HepG2 (cell line): Measurements from ENCODE around the gene JSRP1. TPM values are rescaled to one million over a fixed set of nuclear protein-coding genes. Genes with fewer than 3 reads are reported as not detected.

ENCODE experiments used
- FOXK2 ChIP-seq: fragments of 450-650 bp; IDR thresholded peaks from 2 replicates; pipeline ENCODE4 v1.6.1; 2016
- MEIS1 ChIP-seq: sonication (generic); formaldehyde crosslinking; IDR thresholded peaks from 2 replicates; pipeline ENCODE4 v1.9.0; 2021; ENCODE audit warnings: mild to moderate bottlenecking, missing genetic modification reagents, moderate library complexity, borderline replicate concordance
- NCOA2 ChIP-seq: sonication (generic); formaldehyde crosslinking; IDR thresholded peaks from 2 replicates; pipeline ENCODE4 v1.8.0; 2022; ENCODE audit warnings: inconsistent platforms
- SRSF1 ChIP-seq: fragments of 200-400 bp; formaldehyde crosslinking; optimal IDR thresholded peaks from 2 replicates; pipeline ENCODE3; 2017; ENCODE audit warnings: mild to moderate bottlenecking, low read depth, low read length, moderate library complexity
- ZNF577 ChIP-seq: sonication (generic); formaldehyde crosslinking; IDR thresholded peaks from 2 replicates; pipeline ENCODE4 v1.4.0; 2020; ENCODE audit warnings: mild to moderate bottlenecking, low read depth, missing genetic modification reagents, borderline replicate concordance
- polyA plus RNA-seq, 8 experiments: library from polyadenylated mRNA; depleted of rRNA in 3 of 8; stranded (reverse) in 7 of 8; unstranded in 1 of 8; fragments of >200 nt; fragmentation: Illumina TruSeq in 4 of 8; extraction: Trizol in 4 of 8; gene quantifications; 2 replicates each; pipeline versions ENCODE4 v1.2.1 to v1.2.3, GENCODE V29; 2011 to 2016; ENCODE audit warnings: low read depth in 4 of 8, missing spikeins in 1 of 8, mixed read lengths in 1 of 8; ENCODE audit not compliant: insufficient read depth in 1 of 8
- total RNA-seq, 5 experiments: library from RNA; depleted of rRNA; stranded (reverse); fragments of >200 nt; fragmentation: Illumina TruSeq; extraction: Trizol; gene quantifications; 2 replicates each; pipeline ENCODE4 v1.2.3, GENCODE V29; 2016; ENCODE audit warnings: low read depth in 1 of 5
- TF ChIP-seq, protein P1 (sequence below): IDR thresholded peaks from 2 replicates; pipeline ENCODE4 v1.6.1; 2018; ENCODE audit warnings: missing genetic modification reagents, mild to moderate bottlenecking, missing compliant biosample characterization
- TF ChIP-seq, protein P2 (sequence below): sonication (generic); formaldehyde crosslinking; IDR thresholded peaks from 2 replicates; pipeline ENCODE4 v1.4.0; 2020; ENCODE audit warnings: missing genetic modification reagents
- TF ChIP-seq, protein P3 (sequence below): sonication (generic); formaldehyde crosslinking; IDR thresholded peaks from 2 replicates; pipeline ENCODE4 v1.5.0; 2020; ENCODE audit warnings: mild to moderate bottlenecking, missing genetic modification reagents
- TF ChIP-seq, protein P4 (sequence below): sonication (generic); formaldehyde crosslinking; IDR thresholded peaks from 2 replicates; pipeline ENCODE4 v1.5.0; 2020; ENCODE audit warnings: mild to moderate bottlenecking, missing genetic modification reagents, borderline replicate concordance
- TF ChIP-seq, protein P5 (sequence below): sonication (generic); formaldehyde crosslinking; IDR thresholded peaks from 2 replicates; pipeline ENCODE4 v1.4.0; 2020; ENCODE audit warnings: missing genetic modification reagents
- TF ChIP-seq, protein P6 (sequence below): sonication (generic); formaldehyde crosslinking; IDR thresholded peaks from 2 replicates; pipeline ENCODE4 v1.9.0; 2021; ENCODE audit warnings: missing genetic modification reagents, mild to moderate bottlenecking, borderline replicate concordance
- TF ChIP-seq, protein P7 (sequence below): sonication (generic); formaldehyde crosslinking; IDR thresholded peaks from 2 replicates; pipeline ENCODE4 v1.8.0; 2022; ENCODE audit warnings: low read depth, missing genetic modification reagents

Gene JSRP1
- total and polyA plus RNA-seq, 2 of the 13 experiments (the other 11 are each of a cell fraction or from before 2014, with no cell fraction given): 0.16 to 0.38 TPM

DNA sequence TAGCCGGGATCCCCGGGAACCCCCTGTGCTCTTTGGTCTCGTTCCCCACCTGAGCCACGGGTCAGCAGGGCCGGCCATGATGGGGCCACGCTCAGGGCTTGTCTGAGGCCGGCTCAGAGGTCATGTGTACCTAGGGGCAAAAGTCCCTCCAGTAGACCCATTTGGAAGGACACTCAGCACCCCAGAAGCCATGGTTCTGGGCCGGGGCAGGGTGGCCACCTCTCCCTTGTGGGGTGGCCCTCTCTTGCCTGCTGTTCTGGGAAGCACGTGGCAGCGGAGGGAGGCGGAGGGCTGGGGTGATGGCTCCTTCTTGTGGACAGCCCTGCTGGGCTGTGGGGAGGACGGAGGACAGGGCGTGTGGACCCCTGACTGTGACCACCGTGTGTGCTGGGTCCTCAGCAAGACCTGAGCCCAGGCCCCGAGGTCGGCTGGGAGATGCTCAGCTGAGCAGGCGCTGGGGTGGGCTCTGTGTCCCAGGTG, 32.2 kb upstream of the JSRP1 start (continued):
- TF ChIP-seq, protein P1, sequence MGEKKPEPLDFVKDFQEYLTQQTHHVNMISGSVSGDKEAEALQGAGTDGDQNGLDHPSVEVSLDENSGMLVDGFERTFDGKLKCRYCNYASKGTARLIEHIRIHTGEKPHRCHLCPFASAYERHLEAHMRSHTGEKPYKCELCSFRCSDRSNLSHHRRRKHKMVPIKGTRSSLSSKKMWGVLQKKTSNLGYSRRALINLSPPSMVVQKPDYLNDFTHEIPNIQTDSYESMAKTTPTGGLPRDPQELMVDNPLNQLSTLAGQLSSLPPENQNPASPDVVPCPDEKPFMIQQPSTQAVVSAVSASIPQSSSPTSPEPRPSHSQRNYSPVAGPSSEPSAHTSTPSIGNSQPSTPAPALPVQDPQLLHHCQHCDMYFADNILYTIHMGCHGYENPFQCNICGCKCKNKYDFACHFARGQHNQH (CRISPR knock-in tag): no peak
- TF ChIP-seq, protein P2, sequence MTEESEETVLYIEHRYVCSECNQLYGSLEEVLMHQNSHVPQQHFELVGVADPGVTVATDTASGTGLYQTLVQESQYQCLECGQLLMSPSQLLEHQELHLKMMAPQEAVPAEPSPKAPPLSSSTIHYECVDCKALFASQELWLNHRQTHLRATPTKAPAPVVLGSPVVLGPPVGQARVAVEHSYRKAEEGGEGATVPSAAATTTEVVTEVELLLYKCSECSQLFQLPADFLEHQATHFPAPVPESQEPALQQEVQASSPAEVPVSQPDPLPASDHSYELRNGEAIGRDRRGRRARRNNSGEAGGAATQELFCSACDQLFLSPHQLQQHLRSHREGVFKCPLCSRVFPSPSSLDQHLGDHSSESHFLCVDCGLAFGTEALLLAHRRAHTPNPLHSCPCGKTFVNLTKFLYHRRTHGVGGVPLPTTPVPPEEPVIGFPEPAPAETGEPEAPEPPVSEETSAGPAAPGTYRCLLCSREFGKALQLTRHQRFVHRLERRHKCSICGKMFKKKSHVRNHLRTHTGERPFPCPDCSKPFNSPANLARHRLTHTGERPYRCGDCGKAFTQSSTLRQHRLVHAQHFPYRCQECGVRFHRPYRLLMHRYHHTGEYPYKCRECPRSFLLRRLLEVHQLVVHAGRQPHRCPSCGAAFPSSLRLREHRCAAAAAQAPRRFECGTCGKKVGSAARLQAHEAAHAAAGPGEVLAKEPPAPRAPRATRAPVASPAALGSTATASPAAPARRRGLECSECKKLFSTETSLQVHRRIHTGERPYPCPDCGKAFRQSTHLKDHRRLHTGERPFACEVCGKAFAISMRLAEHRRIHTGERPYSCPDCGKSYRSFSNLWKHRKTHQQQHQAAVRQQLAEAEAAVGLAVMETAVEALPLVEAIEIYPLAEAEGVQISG (CRISPR knock-in tag): no peak
- TF ChIP-seq, protein P3, sequence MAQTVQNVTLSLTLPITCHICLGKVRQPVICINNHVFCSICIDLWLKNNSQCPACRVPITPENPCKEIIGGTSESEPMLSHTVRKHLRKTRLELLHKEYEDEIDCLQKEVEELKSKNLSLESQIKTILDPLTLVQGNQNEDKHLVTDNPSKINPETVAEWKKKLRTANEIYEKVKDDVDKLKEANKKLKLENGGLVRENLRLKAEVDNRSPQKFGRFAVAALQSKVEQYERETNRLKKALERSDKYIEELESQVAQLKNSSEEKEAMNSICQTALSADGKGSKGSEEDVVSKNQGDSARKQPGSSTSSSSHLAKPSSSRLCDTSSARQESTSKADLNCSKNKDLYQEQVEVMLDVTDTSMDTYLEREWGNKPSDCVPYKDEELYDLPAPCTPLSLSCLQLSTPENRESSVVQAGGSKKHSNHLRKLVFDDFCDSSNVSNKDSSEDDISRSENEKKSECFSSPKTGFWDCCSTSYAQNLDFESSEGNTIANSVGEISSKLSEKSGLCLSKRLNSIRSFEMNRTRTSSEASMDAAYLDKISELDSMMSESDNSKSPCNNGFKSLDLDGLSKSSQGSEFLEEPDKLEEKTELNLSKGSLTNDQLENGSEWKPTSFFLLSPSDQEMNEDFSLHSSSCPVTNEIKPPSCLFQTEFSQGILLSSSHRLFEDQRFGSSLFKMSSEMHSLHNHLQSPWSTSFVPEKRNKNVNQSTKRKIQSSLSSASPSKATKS (CRISPR knock-in tag): no peak
- TF ChIP-seq, protein P4, sequence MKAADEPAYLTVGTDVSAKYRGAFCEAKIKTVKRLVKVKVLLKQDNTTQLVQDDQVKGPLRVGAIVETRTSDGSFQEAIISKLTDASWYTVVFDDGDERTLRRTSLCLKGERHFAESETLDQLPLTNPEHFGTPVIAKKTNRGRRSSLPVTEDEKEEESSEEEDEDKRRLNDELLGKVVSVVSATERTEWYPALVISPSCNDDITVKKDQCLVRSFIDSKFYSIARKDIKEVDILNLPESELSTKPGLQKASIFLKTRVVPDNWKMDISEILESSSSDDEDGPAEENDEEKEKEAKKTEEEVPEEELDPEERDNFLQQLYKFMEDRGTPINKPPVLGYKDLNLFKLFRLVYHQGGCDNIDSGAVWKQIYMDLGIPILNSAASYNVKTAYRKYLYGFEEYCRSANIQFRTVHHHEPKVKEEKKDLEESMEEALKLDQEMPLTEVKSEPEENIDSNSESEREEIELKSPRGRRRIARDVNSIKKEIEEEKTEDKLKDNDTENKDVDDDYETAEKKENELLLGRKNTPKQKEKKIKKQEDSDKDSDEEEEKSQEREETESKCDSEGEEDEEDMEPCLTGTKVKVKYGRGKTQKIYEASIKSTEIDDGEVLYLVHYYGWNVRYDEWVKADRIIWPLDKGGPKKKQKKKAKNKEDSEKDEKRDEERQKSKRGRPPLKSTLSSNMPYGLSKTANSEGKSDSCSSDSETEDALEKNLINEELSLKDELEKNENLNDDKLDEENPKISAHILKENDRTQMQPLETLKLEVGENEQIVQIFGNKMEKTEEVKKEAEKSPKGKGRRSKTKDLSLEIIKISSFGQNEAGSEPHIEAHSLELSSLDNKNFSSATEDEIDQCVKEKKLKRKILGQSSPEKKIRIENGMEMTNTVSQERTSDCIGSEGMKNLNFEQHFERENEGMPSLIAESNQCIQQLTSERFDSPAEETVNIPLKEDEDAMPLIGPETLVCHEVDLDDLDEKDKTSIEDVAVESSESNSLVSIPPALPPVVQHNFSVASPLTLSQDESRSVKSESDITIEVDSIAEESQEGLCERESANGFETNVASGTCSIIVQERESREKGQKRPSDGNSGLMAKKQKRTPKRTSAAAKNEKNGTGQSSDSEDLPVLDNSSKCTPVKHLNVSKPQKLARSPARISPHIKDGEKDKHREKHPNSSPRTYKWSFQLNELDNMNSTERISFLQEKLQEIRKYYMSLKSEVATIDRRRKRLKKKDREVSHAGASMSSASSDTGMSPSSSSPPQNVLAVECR (CRISPR knock-in tag): peak; percentile 53; the same call in 1 of the 2 replicates
- TF ChIP-seq, protein P5, sequence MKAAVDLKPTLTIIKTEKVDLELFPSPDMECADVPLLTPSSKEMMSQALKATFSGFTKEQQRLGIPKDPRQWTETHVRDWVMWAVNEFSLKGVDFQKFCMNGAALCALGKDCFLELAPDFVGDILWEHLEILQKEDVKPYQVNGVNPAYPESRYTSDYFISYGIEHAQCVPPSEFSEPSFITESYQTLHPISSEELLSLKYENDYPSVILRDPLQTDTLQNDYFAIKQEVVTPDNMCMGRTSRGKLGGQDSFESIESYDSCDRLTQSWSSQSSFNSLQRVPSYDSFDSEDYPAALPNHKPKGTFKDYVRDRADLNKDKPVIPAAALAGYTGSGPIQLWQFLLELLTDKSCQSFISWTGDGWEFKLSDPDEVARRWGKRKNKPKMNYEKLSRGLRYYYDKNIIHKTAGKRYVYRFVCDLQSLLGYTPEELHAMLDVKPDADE (CRISPR knock-in tag): no peak
- no peak for TF ChIP-seq MEIS1 (CRISPR knock-in tag)
- TF ChIP-seq ZNF577: no peak
- TF ChIP-seq SRSF1: no peak
- TF ChIP-seq FOXK2: no peak
- TF ChIP-seq, protein P6, sequence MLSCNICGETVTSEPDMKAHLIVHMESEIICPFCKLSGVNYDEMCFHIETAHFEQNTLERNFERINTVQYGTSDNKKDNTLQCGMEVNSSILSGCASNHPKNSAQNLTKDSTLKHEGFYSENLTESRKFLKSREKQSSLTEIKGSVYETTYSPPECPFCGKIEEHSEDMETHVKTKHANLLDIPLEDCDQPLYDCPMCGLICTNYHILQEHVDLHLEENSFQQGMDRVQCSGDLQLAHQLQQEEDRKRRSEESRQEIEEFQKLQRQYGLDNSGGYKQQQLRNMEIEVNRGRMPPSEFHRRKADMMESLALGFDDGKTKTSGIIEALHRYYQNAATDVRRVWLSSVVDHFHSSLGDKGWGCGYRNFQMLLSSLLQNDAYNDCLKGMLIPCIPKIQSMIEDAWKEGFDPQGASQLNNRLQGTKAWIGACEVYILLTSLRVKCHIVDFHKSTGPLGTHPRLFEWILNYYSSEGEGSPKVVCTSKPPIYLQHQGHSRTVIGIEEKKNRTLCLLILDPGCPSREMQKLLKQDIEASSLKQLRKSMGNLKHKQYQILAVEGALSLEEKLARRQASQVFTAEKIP (CRISPR knock-in tag): no peak
- TF ChIP-seq NCOA2: no peak
- TF ChIP-seq, protein P7, sequence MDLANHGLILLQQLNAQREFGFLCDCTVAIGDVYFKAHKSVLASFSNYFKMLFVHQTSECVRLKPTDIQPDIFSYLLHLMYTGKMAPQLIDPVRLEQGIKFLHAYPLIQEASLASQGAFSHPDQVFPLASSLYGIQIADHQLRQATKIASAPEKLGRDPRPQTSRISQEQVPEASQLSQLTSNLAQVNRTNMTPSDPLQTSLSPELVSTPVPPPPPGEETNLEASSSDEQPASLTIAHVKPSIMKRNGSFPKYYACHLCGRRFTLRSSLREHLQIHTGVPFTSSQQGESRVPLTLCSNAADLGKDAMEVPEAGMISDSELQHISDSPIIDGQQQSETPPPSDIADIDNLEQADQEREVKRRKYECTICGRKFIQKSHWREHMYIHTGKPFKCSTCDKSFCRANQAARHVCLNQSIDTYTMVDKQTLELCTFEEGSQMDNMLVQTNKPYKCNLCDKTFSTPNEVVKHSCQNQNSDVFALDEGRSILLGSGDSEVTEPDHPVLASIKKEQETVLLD (CRISPR knock-in tag): no peak
